GM19351 (cell line): ENCODE results near the gene C16orf46.

Experiments used
- ATAC-seq: cut with Tn5 transposase; IDR thresholded peaks from one replicate; pipeline ENCODE4 v1.9.1; 2021; ENCODE audit warnings: mild to moderate bottlenecking, moderate library complexity; ENCODE audit not compliant: unreplicated experiment

C16orf46 gene

DNA sequence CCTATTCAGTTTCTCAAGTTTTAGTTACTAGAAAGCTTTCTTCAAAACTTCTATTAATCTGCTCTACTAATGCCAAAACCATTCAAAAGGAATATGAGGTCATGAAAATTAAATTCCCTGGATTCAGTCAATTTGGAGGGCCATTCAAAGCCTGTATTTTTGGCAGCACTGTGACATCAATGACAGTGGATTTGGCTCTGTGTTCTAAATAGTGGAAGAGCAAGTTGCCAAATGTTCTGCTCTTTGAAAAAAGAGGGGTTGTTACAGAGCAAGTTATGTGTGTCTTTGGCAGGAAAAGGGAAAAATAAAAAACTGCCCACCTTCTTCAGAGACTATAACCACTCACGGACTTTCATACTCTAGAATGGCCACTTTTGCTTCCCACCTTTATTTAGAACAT is 3.2 kb upstream of the C16orf46 start:
- no peak for ATAC-seq

DNA sequence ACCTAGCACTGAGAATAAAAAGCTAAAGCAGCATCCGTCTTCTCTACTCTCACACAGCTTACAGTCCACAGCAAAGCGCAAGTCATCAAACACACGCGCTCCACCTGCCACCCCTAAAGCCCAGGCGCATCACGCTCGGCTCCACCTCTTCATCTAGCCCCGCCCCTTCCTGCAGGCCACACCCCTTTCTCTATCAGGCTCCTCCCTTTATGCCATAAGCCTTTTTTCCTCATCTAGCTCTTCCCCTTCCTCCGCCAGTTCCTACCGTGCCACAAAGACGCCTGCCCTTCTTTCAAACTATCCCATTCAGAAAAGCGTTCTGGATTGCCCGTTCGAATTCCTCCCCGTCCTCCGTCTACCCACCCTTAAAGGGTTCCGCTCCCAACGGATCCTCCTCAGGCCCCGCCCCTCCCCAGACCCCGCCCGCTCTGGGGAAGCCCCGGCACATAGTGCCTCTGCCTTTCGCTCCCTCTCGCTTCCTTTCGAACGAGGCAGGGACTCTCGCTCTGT is 417 bp downstream of the C16orf46 start:
- ATAC-seq: peak; percentile 77

DNA sequence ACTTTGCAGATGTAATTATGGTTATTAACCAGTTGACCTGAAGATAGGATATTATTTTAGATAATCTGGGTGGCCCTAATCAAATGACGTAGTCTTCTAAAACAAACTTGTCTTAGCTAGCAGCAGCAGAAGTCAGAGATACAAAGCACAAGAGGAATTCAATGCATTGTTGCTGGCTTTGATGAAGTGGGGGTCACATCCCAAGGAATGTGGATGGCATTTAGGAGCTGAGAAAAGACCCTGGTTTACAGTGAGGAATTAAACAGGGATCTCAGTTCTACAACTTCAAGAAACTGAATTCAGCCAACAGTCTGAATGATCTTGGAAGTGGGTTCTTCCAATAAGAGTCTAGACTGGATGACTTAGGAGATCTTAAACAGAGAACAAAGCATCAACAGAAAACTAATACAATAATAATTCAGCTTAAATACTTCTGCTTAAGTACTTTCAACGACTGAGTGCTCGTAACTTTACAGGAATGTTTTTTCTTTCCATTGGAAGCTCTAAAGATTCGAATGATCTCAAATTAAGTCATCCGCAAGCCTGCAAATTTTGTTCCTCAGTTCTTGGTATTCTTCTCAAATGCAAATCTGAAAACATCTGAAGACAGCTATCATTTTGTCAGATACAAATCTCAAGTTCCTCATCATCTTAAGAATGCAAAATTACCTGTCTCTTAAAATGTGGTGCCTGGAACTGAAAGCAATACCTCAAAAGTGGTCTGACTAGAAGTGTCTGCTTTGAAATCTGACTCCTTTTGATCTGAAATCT is 3.3 kb downstream of the C16orf46 start:
- ATAC-seq: no peak

DNA sequence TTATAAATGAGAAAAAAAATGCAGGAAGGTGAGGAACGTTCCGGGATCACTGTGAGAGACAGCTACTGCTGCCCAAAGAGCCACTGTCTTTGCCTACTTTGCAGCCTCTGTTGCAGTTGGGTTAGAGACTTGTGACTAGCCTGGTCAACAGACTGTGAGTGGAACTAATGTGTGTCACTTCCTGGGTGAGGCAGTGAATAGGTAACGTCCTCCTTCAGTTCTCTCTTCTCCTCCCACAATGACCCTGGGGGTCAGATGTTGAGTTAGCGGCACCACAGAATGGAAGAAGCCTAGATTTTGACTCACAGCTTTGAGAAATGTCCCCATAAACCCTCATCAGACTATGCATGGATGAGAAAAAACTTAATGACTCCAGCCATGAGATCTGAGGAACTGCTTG is 5.2 kb downstream of the C16orf46 start:
- no peak for ATAC-seq

DNA sequence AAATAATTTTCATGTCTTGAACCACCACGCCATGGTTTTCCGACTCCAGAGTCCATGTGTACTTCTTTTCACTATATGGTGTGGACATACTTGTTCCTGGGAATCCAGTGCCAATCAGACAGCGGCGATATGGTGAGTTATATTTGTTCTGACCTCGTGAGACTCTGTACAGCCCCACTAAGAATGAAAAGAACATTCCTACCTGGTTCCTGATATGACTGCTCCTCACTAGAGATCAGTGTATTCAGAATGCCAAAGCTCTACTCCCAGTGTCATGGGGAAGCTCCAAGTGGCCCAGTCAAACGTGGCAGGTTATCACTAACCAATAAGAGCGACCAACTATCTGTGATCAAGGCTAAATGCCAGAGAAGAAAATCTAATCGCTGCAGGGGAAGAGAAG is 6.1 kb downstream of the C16orf46 start:
- no peak for ATAC-seq

DNA sequence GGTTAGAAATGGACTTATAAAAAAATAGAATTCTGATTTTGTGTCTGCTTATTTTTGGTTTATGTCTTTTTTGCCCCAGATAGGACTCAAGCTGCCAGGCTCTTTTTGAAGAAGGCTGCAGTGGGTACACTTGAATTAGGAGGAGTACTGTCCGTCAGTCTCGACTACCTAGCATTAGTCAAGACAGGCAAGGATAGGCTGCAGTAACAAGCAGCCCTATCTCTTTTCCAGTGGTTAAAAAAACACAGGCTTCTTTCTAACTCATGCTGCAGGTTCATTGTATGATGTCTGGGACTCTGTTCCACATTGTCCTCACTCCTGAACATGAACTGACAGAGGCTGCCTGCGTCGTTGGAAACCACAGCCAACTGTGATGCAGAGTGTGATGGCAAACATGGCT is 8.0 kb downstream of the C16orf46 start:
- ATAC-seq: no peak

DNA sequence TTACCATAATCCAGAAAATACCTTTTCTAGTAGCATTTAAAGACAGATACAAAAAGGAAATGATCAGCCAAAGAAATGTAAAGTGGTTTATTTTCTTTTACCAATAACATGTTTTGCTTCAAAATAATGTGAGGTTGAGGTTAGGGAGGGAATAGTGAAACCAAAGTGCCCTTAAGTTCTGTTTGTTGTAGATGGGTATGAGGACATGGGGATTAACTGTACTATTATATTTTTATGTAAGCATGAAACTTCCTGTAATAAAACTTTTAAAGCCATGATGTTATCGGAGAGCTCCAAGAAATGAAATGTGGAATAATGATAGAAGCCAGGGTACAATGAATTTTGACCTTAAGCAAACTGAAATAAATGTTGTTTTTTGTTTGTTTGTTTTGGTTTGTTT is 9.9 kb downstream of the C16orf46 start:
- ATAC-seq: no peak

DNA sequence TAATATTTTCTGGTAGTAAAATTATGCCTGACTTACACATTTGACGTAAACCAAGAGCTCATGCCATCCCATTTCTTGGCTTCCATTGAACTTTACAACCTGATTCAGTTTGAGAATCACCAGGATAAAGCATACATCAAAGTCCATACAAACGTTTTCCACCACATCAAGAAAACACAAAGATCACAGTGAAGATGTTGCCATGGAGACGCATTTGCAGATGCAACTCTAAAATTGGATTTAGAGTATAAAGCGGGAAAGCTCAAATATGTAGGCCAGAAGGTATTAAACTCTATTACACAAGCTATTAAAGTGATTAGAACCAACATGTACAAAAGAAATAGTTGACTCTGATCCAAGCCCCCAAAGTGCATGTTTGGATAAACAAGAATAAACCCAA is 10.4 kb downstream of the C16orf46 start:
- no peak for ATAC-seq

DNA sequence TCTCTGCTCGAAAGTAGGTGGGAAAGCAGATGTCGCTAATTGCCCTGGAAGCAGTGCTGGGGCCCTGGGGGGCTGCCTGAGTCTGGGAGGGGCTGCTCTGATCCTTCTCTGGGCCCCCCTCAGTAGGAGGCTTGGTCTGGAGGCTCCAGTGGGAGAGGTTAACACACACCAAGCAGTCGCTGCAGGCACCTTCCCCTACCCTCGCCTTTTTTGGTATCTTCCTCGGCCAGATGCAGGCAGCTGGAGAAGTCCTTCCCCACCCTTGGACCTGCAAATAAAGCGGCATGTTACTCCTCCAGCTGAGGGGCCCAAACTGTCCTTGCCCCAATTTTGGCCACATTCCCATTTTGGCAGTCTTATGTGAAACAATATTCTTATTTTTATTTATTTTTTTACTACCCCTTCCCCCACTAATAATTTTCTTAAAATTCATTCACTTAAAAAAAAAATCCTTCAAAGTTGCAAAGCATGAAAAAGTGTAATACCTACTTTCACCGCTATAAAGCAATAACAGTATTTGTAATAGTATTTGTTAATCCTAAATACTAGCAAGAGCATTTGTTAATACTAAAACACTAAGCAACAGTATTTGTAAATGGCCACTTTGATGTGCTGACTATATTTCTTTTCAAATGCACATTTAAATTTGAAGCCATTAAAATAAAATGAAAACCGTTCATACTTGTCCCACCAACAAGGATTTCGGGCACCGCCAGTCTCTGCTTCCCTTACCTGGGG is 15.0 kb downstream of the C16orf46 start:
- no peak for ATAC-seq

DNA sequence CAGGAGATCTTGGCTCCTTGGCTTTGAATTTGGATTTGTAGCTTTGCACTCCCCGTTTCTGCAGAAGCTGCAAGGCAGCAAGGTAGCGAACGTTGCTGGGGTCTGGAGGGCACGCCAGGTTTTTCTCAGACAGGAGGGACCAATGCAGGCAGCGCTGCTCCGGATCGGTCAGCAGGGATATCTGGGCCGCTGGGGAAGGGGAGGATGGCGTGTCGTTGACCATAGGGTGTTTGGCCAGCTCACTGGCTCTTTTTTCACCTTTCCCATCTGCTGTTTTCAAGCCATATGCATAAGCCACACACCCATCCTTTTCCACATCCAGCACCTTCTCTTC is 15.8 kb downstream of the C16orf46 start:
- no peak for ATAC-seq

DNA sequence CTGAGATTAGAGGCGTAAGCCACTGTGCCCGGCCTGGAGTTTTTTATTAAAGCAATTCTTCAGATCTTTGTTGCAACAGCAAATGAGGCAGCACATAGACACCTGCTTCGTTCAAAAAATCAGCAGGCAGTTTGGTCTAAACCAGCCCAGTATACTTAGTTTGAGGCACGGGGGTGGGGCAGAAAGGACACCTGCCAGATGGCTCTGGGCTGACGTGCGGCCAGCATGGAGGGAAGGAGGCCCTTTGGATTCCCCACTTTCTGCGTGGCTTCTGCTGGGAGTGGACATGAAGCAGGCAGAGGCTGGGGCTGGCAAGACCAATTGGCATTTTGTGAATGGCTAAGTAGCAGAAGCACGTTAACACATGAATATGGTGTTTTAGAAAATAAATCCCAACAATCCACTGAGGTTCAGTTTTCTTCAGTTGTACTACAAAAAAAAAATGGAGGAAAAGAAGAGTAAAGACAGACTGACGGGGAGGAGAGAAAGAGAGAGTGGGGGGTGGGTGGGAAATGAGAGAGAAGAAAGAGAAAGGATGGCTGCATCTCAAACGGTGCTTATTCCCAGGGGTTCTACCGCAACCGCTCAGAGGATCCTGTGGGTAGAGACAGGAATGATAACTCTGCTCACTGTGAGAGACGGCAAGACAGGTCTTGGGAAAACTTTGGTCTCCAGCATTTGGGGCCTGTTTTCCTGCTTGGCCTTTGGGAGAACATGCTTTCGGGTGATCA is 16.3 kb downstream of the C16orf46 start:
- no peak for ATAC-seq

DNA sequence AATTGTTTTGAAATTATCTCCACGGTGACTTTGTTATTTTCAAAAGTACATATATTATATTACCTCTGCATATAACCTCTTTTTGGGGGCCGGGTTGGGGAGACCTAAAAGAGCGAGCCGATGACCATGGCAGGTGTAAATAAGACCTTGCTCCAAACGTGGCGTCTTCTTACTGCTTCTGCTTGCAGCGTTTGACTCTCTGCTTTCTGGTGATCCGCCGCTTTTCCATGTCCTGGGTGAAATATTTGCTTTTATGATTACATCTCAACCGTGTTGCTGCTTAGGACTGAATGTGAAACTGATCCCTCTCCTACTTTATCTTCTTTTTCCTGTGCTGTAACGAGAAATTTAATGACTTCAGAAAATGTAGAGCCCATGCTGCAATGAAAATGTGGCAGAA is 23.3 kb downstream of the C16orf46 start:
- ATAC-seq: no peak

DNA sequence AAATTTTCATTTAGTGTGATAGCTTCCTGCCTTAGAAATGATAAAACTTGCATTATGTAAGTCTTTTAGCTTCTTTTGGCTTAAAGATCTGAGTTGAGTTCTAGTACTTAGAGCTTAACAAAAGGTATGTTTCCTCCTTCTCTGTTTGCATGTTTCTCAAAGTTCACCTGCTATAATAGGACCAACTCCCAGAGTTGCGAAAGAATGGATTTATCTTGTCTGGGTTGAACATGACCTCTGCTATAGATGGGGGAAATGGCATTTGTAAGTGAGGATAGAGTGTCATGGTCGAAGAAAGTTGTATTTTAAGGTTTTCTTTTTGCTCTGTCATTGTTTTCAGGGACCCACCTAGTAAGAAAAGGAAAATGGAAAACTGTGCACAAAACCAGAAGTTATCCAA is 34.2 kb downstream of the C16orf46 start:
- ATAC-seq: no peak

DNA sequence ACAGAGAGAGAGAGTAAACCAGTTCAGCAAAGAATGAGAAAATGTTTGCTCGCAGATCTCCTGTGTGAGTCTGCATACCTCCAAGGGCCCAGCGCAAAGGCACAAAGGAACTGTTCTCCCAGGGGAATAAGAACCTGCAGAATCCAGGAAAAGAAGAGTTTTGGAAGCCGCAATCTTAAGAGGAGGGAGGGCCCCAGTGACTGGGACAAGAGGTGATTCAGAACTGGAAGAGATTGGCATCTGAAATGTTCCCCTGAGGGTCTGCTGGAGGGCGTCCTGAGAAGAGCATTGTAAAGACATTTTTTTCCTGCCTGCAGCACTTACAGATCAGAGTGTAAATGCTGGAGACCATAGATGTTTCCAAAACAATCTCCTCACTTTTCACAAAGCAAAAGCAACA is 35.3 kb downstream of the C16orf46 start:
- ATAC-seq: no peak

DNA sequence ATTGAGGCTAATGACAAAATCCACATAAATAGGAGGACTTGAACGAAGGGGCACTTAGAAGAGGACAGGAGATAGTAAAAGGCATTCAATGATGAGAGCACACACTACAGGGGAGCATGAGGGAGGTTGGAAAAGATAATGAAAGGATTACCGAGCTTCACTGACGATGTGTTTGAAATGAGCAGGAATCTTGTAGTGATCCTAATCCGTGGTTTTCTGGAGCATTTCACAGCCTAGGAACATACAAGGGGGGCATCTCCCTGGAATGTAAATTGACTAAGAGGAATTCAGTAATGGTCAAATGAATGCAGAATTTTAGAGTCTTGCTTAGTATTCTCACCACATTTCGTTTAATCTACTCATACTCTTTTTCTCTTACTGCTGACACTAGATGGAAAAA is 36.2 kb downstream of the C16orf46 start:
- ATAC-seq: no peak

DNA sequence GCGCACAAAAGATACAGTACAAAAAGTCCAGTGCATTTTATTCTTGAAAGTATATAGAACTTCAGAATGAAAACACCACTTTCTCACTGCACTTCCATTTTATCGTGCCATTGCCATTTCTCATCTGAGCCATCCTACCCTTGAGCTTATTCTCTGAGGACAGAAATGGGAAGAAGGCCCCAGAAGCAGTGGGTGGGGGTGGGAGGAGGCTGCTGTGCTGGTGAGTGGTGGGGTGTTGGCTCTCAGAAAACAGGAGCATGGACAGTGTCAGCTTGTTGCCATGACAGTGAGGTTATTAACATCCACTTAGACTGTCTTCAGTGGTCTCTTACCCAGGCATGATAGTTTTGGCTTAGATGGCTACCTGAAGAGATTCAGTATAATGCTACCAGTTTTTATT is 36.9 kb downstream of the C16orf46 start:
- no peak for ATAC-seq

DNA sequence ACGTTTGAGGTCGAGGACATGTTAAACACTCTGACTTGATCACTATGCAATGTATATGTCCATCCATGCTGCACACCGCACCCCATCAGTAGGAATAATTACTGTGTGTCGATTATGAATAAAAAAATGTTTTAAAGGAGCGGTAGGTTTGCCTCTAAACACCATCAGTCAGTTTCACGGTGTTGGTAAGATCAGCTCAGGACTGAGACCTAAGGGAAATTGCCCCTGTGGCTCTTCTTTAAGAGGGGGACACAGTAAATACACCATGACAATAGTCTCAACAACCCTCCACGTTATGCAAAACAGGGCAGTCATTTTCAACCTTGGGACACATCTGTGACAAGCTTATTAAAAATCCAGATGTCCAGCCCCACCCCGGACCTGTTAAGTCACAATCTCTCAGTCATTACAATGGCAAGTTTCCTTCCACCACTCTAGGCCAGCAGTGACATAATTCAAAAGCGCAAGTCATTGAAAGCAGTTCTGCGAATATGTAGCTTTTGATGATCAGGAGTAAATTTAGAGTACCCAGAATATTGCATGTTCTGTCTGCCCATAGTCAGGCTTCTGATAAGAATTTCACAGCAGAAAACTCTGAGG is 40.2 kb downstream of the C16orf46 start:
- ATAC-seq: no peak

DNA sequence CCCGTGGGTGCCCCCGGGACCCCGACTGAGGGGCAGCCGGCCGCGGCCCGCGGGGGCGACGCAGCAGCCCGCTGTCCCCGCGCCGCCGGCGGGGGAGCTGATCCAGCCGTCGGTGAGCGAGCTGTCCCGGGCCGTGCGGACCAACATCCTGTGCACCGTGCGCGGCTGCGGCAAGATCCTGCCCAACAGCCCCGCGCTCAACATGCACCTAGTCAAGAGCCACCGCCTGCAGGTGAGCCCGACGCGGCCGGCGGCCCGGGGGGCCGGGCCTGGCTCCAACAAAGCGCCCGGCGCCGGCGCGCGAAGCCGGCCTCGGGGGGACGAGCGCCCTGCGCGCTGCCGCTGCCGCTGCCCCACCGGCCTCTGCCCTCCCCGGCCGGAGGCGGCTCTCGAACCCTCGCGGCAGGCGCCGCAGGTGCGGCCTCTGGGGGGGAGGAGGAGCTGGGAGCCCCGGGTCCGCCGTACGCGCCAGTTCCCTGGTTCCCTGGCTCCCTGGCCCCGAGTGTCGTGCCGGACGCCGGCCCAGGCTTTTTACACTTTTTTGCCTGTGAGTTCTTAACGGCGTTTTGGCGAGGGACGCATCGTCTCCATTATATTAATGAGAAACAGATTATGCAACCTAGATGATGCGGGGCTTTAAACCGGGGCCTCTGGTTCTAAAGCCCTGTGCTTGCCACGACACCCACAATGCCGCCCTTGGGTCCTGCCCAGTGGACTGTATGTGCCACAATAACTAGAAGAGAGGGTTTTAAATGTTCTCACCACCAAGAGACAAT is 40.9 kb downstream of the C16orf46 start:
- ATAC-seq: peak; percentile 54

DNA sequence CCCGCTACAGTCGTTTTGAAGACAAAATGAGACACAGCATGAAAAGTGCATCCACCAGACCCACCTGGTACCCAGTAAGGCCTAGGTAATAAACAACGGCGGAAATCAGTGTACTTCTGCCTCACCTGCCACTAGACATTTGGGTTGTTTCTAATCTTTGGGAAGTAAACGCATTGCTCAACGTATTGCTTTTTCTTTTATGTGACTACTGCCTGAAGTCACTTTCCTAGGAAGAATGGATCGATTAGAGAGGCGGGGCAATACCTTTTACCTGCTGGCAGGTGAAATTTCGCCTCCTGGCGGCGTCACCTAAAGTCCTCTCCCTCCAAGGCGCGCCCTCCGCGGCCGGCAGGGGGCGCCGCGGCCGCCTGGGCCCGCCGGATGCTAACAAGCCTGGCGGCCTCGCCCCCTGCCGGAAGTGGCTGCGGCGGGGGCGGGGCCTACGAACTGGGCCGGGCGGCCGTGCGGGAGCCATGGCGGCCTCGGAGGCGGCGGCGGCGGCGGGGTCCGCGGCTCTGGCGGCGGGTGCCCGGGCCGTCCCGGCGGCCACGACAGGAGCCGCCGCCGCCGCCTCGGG is 41.6 kb downstream of the C16orf46 start, which contains the start of gene ATMIN:
TSS of gene ATMIN (plus strand) at position 445 of the 577 bp plus-strand sequence. CDS start at position 474, 29 bp downstream.
- peak; percentile 87 for ATAC-seq

DNA sequence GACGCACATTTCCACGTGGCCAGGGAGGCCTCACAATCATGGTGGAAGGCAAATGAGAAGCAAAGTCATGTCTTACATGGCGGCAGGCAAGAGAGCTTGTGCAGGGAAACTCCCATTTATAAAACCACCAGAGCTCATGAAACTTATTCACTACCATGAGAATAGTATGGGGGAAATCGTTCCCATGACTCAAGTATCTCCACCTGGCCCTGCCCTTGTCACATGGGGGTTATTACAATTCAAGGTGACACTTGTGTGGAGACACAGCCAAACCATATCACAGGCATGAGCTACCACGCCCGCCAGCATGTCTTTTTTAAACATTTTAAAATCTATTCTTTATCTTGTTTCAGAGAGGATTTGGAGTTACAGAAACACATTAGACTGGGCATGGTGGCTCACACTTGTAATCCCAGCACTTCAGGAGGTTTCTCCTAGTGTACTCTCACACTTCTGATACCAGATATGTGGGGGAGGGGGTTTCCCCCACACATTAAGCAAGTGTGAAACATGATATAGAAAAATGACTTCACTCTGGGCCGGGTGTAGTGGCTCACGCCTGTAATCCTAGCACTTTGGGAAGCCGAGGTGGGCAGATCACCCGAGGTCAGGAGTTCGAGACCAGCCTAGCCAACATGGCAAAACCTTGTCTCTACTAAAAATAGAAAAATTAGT is 47.0 kb downstream of the C16orf46 start:
- ATAC-seq: no peak
